ENCODE results near the gene SYNDIG1L.
"Not testable (repeated sequence)": the region's sequence is repeated elsewhere in the genome, so short reads cannot be mapped to it uniquely, and the experiment has no call there.

SYNDIG1L gene

DNA sequence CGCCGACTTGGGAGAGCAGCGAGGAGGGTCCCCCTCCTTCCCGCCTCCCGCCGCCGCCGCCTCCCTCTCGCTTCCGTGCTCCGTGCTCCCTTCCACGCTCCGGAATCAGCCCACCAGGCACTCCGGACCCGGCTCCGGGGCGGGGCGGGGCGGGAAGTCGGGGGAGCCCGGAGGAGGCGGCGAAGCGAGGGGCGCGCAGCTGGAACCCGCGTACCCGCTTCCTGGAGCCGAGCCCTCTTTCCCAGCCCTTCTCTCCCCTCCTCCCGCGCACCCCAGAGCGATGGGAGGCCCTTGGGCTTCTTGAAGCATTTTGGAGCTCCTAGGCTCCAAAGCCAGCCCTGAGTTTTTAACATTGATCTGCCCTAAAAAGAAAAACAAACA, at the start of gene SYNDIG1L:
SYNDIG1L (minus strand) TSS at position 9 of the 381 bp plus-strand sequence. CDS start 16,466 bp downstream, outside the sequence.
- DNase-seq (no peak), ATAC-seq (no peak)
- Mint-ChIP-seq H3K27ac (peak within 1 kb of the TSS in 1 of 2 donors; percentile 81), H3K4me1 (peaks cover 5% of the 10 kb centered on the region), H3K4me3 (peak within 1 kb of the TSS; percentile 59 to 75), H3K9me3 (no peaks in the 10 kb centered on the region), H3K27me3 (peaks cover 73% of the 10 kb centered on the region)

DNA sequence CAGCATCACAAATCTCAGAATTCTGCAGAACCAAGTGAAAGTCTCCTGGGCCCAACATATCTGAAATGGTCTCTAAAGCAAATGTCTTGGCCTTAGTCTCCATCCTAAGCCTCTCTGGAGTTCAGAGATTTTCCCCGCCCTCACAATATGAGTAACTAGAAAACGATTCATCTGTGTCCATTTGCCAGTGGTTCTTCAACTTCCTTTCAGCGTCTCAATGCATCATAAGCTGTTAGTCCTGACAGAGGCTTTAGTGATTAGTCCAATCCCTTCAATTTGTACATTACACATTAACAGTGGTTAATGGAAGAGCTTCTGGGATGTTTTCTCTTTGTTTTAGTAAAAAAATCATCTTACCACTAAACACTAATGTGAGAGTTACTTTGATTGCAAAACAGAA, 49.7 kb upstream of the SYNDIG1L start:
- no peak for DNase-seq
- no peaks in the 10 kb centered on the region for H3K4me1 Mint-ChIP-seq
- no peaks in the 10 kb centered on the region for H3K9me3 Mint-ChIP-seq
- no peak overlapping the region for H3K27ac Mint-ChIP-seq
- H3K4me3 Mint-ChIP-seq: no peak overlapping the region
- no peak for ATAC-seq
- no peaks in the 10 kb centered on the region for H3K27me3 Mint-ChIP-seq

DNA sequence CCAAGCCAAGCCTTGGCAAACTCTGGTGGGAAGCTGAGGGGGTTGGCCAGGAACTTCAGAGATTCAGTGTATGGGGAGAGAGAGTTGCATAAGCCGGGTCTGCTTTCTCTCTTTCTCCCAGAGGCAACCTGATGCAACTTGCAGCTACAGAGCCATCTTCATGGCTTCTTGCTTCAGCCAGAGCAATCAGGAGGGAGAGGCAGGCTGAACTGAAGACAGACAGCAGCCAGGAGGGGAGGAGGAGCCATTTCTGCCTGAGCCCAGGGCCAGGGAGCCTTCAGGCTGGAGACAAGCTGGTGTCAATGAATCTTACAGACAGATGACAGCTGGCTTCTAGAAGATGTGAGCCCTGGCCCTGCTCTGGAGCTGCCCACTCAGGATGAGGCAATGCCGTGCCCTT, 48.4 kb upstream of the SYNDIG1L start:
- Mint-ChIP-seq H3K4me1 (no peaks in the 10 kb centered on the region), H3K27me3 (no peaks in the 10 kb centered on the region), H3K4me3 (no peak overlapping the region), H3K9me3 (no peaks in the 10 kb centered on the region), H3K27ac (no peak overlapping the region)
- no peak for DNase-seq
- ATAC-seq: no peak

- Mint-ChIP-seq H3K4me1 (no peaks in the 10 kb centered on the region), H3K27me3 (no peaks in the 10 kb centered on the region), H3K9me3 (no peaks in the 10 kb centered on the region), H3K27ac (no peak overlapping the region), H3K4me3 (no peak overlapping the region)
- DNase-seq (no peak), ATAC-seq (no peak)
Observed at GRCh38 chr14:74472601-74473000, 46.6 kb upstream of the SYNDIG1L start.

DNA sequence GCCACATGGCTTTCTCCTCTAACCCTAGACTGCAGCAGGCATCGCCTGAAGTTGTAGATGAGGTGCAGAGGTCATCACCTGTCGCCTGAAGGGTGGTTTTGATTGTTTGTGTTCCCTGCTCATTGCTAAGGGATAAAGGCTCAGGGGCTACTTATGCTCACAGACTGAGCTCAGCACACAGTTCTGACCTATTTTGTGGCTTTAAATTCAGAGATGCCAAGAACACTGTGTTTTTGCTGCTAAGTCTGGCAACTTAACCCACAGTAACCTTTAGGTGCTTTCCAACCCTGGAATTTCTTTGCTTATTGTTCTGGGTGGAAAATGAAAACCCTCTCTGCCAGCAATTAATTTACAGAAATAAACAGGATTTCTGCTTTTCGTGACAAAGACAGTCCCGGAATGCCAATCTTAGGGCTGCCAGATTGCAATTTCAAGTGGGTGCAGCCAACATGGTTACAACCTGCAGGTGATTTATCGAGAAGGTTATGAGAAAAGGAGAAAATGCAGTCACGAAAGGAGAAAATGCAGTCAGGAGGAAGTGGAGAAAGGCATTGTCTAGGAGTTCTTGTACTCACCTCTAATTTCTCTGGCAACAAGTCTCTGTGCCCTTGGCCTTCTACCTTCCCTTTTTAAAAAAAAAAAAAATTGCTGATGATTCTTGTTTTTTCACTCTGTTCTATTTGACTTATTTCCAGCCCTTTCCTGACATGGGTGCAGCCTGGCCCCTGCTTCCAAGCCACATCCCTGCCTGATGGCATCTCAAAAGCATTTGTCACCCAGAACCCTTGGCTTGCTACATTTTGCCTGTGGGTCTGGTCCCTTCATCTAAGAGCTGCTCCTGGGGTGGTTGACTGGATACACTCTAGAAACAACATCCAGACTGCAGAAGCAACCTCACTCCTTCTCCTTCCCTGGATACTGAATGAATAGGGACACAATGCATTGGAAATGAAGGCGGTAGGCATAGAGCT, 43.8 kb upstream of the SYNDIG1L start:
- no peak overlapping the region for H3K4me3 Mint-ChIP-seq
- no peak for ATAC-seq

DNA sequence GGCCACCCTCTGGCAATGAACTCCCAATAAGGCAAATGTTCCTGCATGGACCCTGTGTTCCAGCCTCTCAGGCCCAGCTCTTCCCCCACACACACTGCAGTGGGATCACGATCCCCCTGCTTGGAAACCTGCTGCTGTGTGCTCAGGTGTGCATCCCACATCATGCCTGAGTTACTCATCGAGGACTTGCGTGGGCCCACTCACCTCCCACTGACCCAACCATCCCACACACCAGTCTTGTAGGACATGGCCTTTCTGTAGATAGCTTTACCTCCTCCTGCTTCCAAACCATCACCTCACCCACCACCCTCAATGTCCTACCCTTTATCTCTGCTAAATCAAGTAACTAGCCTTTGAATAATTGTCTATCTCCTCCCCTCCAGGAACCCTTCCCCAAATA, 42.5 kb upstream of the SYNDIG1L start:
- Mint-ChIP-seq H3K9me3 (no peaks in the 10 kb centered on the region), H3K27me3 (no peaks in the 10 kb centered on the region), H3K4me1 (no peaks in the 10 kb centered on the region), H3K4me3 (no peak overlapping the region), H3K27ac (peak overlapping the region in 1 of 2 donors; percentile 8)
- DNase-seq: no peak
- ATAC-seq: no peak

More for the DNA sequence above, 43.8 kb upstream of the SYNDIG1L start:
- no peak for DNase-seq
- Mint-ChIP-seq H3K27me3 (no peaks in the 10 kb centered on the region), H3K9me3 (no peaks in the 10 kb centered on the region), H3K4me1 (no peaks in the 10 kb centered on the region), H3K27ac (no peak overlapping the region)

DNA sequence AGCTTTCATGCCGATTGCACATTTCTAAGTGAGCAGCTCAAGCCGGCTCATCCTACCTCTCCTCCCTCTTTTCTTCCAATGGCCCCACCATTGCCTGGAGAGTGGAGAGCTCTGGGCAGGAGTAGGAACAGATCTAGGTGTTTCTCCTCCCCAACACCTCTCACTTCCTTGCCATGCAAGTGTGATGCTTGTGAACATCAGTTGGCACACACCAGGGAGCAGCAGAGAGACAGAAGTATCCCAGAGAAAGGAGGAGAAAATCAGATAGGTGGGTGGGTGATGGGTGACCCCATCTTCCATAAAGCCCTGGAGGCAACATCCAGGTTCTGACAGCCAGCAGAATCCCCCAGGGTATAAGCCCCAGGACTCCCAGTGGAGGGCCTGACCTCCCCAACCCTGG, 39.3 kb upstream of the SYNDIG1L start:
- ATAC-seq (no peak), DNase-seq (no peak)
- Mint-ChIP-seq H3K4me1 (no peaks in the 10 kb centered on the region), H3K4me3 (no peak overlapping the region), H3K27me3 (no peaks in the 10 kb centered on the region), H3K27ac (no peak overlapping the region), H3K9me3 (no peaks in the 10 kb centered on the region)

GRCh38 chr14:74464785-74465184, 38.8 kb upstream of the SYNDIG1L start:
- H3K27me3 Mint-ChIP-seq: no peaks in the 10 kb centered on the region
- H3K4me3 Mint-ChIP-seq: no peak overlapping the region
- no peak for ATAC-seq
- H3K27ac Mint-ChIP-seq: no peak overlapping the region
- DNase-seq: no peak
- H3K4me1 Mint-ChIP-seq: no peaks in the 10 kb centered on the region
- no peaks in the 10 kb centered on the region for H3K9me3 Mint-ChIP-seq

DNA sequence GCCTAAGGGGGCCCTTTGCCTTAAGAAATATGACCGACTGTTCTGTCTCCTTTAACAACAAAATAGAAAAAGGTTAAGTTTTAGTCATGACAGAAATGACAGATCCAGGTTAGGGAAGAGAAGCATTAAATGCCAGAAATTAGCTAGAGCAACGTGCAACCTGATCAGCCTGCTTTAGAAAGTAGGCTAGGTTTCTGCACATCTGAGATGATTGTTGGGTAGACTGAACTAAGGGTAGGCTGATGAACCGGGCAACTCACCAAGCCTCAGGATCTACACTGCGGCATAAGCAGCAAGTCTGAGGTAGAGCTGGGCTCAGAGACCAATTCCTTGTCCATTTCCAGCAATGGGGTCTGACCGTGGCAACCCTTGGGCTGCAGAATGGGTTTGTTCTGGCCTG, 37.7 kb upstream of the SYNDIG1L start:
- no peak overlapping the region for H3K4me3 Mint-ChIP-seq
- H3K4me1 Mint-ChIP-seq: no peaks in the 10 kb centered on the region
- H3K27ac Mint-ChIP-seq: no peak overlapping the region
- no peak for ATAC-seq
- H3K9me3 Mint-ChIP-seq: no peaks in the 10 kb centered on the region
- DNase-seq: no peak
- no peaks in the 10 kb centered on the region for H3K27me3 Mint-ChIP-seq

DNA sequence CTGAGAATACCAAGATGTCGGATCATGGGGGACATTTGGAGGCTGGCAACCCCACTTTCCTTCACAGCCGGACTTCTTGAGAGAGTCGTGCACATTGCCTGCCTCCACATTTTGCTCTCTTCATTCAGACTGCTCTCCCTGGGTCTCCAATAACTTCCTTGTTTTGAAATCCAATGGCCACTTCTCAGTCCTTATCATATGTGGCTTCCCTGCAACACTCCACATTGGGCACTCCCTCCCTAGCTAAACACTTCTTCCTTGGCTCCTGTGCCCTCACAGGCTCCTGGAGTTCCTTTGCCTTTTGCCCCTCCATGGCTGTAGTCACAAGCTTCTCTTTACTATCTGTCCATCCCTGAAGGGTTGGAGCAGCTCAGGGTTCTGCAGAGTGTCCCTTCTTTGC, 37.0 kb upstream of the SYNDIG1L start:
- Mint-ChIP-seq H3K4me1 (no peaks in the 10 kb centered on the region), H3K9me3 (no peaks in the 10 kb centered on the region), H3K27me3 (no peaks in the 10 kb centered on the region), H3K27ac (no peak overlapping the region), H3K4me3 (no peak overlapping the region)
- DNase-seq (no peak), ATAC-seq (no peak)

- Mint-ChIP-seq H3K4me1 (no peaks in the 10 kb centered on the region), H3K9me3 (no peaks in the 10 kb centered on the region), H3K4me3 (no peak overlapping the region), H3K27me3 (peaks cover 8% of the 10 kb centered on the region), H3K27ac (no peak overlapping the region)
- DNase-seq (no peak), ATAC-seq (no peak)
Observed at GRCh38 chr14:74459976-74460375, 34.0 kb upstream of the SYNDIG1L start.

- DNase-seq (peak; percentile 15 to 35), ATAC-seq (peak; percentile 89)
- Mint-ChIP-seq H3K27ac (no peak overlapping the region), H3K4me3 (no peak overlapping the region), H3K27me3 (peaks cover 8% of the 10 kb centered on the region), H3K9me3 (no peaks in the 10 kb centered on the region), H3K4me1 (no peaks in the 10 kb centered on the region)
Observed at GRCh38 chr14:74459289-74459946, 33.4 kb upstream of the SYNDIG1L start.

DNA sequence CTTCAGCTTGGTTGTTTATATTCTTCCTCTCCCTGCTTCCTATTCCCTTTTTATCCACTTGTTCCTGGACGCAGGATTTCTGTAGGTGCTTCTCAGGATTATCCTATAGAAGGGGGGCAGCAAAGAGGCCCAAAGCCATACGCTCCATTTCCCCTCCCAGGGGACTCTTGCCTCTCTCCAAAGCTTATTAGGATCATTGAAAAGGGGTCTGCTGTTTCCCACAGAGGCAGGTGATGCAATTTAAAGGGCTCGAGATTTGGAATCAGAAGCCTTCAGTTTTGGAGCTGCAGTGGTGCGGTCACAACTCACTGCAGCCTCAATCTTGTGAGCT, 31.5 kb upstream of the SYNDIG1L start:
- no peak for ATAC-seq
- peaks cover 8% of the 10 kb centered on the region for H3K27me3 Mint-ChIP-seq

DNA sequence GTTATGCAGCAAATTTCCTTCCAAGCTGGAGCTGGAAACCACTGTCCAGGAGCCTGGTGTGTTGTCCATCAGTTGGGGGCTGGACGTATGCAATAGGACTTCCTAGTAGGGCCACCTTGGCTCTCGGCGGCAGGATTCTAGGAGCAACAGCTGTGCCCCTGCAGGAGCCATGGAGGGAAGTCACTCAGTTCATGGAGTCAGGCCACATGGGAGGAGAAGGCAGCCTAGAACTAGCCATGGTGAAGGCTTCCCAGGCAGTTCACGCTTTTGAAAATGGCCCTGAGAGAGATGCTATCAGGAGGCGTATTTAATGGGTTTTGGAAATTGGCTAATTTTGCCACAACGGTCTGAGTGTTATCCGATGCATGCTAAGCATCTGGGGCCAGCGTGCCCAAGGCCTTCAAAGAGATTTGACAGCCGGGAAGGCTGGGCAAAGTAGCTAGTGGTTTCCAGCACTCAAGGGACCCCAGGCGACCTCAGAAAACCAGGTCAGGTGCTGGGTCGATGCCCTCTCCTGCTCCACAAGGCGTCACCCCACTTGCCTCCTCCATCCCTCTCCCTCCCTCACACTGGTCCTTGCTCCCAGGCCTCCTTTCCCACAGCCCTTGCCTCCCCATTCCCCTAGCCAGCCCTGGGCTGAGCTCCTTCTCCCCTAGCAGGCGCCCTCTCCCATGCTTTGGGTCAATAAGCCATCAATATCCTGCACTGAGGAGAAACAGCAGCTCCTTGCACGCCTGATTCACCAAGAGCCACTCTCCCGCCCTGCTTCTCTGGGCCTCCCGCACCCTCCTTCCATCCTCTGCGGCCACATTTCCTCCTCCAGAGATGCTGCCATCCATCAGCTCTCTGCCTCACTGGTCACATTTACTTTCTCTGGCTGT, 30.9 kb upstream of the SYNDIG1L start:
- Mint-ChIP-seq H3K4me3 (no peak overlapping the region), H3K9me3 (peaks cover 0 to 6% of the 10 kb centered on the region in 2 donors), H3K4me1 (no peaks in the 10 kb centered on the region), H3K27me3 (peaks cover 8% of the 10 kb centered on the region), H3K27ac (peak overlapping the region in 1 of 2 donors; percentile 76)
- ATAC-seq: no peak
- no peak for DNase-seq

More for the DNA sequence above, 31.5 kb upstream of the SYNDIG1L start:
- no peak for DNase-seq
- H3K4me1 Mint-ChIP-seq: no peaks in the 10 kb centered on the region
- H3K4me3 Mint-ChIP-seq: no peak overlapping the region
- peaks cover 0 to 6% of the 10 kb centered on the region in 2 donors for H3K9me3 Mint-ChIP-seq
- H3K27ac Mint-ChIP-seq: peak overlapping the region in 1 of 2 donors; percentile 76

GRCh38 chr14:74454397-74454796, 28.4 kb upstream of the SYNDIG1L start:
- not testable (repeated sequence) for DNase-seq, ATAC-seq, H3K27me3 Mint-ChIP-seq, H3K9me3 Mint-ChIP-seq, H3K4me1 Mint-ChIP-seq, H3K4me3 Mint-ChIP-seq
- H3K27ac Mint-ChIP-seq: peak overlapping the region in 1 of 2 donors; percentile 60
